Omental fat pad (tissue), 4 donors: ENCODE measurements around the gene USF2. TPM values are rescaled to one million over a fixed set of nuclear protein-coding genes. Genes with fewer than 3 reads are reported as not detected.

Source experiments
- ATAC-seq: fragments of 150-250 bp; one replicate; pipeline ENCODE4 v1.9.1; 2016; ENCODE audit warnings: mild to moderate bottlenecking, moderate library complexity; ENCODE audit not compliant: low FRiP score
- DNase-seq: peaks from one replicate; pipeline ENCODE4 v3.0.0-alpha.2; 2019; ENCODE audit warnings: low spot score
- total RNA-seq, 4 donors: library from RNA; depleted of rRNA; stranded (reverse); fragments of >200 nt; gene quantifications; one replicate each; pipeline ENCODE4 v1.1.0, GENCODE V29; 2016
- TF ChIP-seq, protein P1 (sequence below), 3 donors: fragments of 450-650 bp; IDR thresholded peaks; one replicate each; pipeline ENCODE4 v1.5.1; 2016 to 2017; ENCODE audit warnings: antibody characterized with exemption in 3 of 3, mild to moderate bottlenecking in 3 of 3, moderate library complexity in 2 of 3

USF2 gene
- total RNA-seq, 4 donors from 2014 or later = 67.0 to 106 (median 92.0) TPM

DNA sequence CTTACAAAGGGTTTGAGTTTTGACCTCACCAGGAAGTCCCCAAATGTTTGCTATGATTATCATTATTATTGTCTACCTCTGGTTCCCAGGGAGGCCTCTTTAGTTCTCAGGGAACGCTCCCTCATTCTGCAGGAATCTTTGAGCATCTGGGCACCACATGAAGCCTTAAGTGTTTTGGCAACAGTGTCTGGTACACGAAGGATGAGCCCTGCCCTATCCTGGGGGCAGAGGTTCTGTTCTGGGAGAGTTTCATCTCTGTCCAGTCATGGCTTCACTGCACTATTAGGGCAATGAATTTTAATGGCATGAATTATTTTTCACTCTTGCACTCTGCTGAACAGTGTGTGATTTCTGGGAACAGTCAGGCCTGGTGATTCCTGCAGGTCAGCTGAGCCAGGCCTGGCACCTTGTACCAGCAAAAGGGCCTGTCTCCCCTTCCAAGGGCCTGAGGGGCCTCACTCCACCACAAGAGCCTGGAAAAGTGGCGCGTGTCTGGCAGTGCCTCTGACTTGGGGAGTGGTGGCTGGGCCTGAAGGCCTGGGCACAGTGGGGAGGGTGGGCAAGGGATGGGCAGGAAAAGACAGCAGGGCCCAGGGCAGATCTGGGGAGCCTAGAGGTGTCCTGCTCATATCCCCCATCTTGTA lies 44.8 kb upstream of the USF2 start:
- DNase-seq = no peak
- peak; percentile 48 for ATAC-seq
- TF ChIP-seq, protein P1, sequence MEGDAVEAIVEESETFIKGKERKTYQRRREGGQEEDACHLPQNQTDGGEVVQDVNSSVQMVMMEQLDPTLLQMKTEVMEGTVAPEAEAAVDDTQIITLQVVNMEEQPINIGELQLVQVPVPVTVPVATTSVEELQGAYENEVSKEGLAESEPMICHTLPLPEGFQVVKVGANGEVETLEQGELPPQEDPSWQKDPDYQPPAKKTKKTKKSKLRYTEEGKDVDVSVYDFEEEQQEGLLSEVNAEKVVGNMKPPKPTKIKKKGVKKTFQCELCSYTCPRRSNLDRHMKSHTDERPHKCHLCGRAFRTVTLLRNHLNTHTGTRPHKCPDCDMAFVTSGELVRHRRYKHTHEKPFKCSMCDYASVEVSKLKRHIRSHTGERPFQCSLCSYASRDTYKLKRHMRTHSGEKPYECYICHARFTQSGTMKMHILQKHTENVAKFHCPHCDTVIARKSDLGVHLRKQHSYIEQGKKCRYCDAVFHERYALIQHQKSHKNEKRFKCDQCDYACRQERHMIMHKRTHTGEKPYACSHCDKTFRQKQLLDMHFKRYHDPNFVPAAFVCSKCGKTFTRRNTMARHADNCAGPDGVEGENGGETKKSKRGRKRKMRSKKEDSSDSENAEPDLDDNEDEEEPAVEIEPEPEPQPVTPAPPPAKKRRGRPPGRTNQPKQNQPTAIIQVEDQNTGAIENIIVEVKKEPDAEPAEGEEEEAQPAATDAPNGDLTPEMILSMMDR (IDR thresholded peaks at IDR 0.05) = no peak

DNA sequence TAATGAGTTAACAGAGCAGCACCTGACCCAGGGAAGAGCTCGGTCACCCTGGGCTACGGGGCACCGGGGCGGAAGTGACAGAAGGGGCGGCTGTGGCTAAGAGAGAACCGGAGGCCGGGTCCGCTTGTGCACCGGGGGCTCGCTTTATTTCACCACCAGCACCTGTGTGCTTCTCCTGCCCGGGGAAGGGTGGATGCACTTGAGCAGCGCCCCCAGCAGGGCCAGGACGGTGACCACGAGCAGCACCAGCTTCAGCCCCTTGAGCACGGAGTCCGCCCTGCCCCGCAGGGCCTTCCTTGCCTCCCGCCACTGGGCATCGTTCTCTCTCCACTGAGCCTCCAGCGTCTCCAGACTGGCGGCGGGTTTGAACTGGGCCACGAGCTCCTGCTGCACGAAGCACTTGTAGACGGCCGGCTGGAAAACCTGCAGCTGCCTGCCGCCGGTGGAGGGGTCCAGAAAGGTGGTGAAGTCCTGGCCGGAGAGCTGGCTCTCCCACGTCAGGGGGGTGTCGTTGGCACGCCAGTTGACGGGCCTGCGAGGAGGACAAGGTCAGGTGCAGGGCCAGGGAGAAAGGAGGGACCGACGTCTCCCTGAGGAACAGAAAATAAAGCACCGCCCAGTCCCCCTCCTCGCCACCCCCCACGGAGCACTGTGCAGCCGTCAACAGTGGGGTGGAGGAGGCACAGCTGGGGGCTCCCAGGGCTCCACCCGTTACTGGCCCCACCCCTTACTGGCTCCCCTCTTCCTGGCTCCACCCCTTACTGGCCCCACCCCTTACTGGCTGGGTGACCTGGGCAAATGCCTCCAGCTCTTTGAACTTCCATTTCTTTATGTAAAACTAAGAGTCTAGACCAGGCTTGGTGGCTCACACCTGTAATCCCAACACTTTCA lies 43.8 kb upstream of the USF2 start:
- ATAC-seq = peak; percentile 55
- TF ChIP-seq, protein P1 (IDR thresholded peaks at IDR 0.05) = no peak

DNA sequence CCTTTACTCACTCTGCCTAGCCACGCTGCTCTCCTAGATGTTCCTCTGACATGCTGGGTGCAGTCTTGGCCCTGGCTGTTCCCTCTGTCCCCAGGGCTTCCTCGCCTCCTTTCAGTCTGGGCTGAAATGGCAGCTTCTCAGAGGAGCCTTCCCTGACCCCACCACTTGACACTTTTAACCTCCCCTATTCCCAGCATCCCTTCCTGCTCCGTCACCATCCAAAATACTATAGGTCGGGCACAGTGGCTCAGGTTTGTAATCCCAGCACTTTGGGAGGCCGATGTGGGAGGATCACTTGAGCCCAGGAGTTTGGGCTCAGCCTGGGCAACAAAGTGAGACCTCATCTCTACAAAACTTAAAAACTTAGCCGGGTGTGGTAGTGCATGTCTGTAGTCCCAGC lies 42.8 kb upstream of the USF2 start:
- no peak for DNase-seq
- TF ChIP-seq, protein P1 (IDR thresholded peaks at IDR 0.05) = no peak
- ATAC-seq = no peak

More for the DNA sequence above, 43.8 kb upstream of the USF2 start:
- DNase-seq = no peak

DNA sequence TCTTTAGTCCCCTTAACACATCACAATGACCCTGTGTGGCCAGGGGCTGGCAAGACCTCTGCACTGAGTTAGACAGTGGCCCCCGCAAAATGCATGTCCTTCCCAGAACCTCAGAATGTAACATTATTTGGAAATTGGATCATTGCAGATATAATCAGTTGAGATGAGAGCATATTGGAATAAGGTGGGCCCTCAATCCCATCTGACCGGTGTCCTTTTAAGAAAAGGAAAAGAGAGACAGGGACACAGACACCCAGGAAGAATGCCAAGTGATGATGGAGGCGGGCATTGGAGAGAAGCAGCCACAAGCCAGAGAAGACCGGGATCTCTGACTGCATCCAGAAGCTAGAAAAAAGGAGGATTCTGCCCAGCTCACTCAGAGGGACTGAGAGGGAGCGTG lies 42.0 kb upstream of the USF2 start:
- TF ChIP-seq, protein P1 (IDR thresholded peaks at IDR 0.05) = no peak
- no peak for DNase-seq
- no peak for ATAC-seq

DNA sequence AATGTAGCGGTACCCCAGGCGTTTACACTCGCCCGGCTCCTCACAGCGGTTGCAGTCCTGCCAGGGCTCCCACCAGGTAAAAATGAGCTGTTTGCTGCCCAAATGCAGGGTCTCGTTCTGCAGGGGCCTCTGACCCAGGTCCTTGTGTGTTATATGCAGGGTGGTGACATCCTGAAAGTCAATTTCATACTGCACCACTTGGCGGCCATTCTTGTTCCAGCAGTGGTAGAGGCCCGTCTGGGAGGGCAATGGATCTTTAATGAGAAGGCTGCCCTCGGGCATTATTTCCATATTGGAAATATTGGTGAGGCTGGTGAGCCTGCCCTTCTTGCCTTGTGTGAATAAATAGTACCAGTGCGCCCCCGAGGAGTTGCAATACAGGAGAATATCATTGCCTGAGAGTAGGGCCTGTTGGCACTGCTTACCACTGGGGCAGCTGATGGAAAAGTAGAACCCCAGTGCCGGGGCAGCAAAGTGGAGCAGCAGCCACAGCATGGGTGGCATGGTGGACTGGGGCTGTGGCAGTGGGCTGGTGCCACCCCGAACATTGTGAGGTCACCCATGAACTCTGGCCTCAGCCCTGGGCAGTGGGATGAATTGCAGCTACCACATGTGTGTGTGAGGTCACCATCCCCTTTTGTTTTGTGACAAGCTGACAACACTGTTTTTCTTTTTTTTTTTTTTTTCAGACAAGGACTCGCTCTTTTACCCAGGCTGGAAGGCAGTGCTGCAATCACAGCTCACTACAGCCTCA lies 40.4 kb upstream of the USF2 start, which contains the start of gene FAM187B:
Gene FAM187B (minus strand): TSS at position 563 of the 754 bp plus-strand sequence. CDS start 59 bp downstream, at position 504.
- ATAC-seq (no peak), DNase-seq (no peak)
- TF ChIP-seq, protein P1 (IDR thresholded peaks at IDR 0.05) = no peak

DNA sequence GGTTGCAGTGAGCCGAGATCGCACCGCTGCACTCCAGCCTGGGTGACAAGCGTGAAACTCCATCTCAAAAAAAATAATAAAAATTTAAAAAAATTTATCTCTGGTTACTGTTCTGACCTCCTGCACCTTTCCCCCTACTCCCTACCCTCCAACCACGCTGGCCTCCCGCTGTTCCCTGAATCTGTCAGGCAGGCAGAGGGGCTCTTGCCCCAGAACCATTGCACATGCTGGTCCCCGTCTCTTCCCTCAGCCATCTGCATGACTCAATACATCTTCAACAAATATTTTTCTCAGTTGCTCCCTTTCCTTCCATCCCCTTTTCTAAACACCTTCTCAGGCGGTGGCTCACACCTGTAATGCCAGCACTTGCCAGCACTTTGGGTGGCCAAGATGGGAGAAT lies 39.2 kb upstream of the USF2 start:
- TF ChIP-seq, protein P1 (IDR thresholded peaks at IDR 0.05) = no peak
- no peak for ATAC-seq
- DNase-seq = no peak
